Liver (tissue), 2 donors: ENCODE results near the gene DPM2.

ENCODE experiments used
- CTCF ChIP-seq: fragments of 150-350 bp; IDR thresholded peaks from 2 replicates; pipeline ENCODE4 v1.5.1; 2017; ENCODE audit warnings: improper control_type of control experiment, low read depth, low read length; ENCODE audit not compliant: missing input control
- MAX ChIP-seq: IDR thresholded peaks from 2 replicates; pipeline ENCODE4 v1.6.1; 2016; ENCODE audit warnings: antibody characterized with exemption
- YY1 ChIP-seq: IDR thresholded peaks from 2 replicates; pipeline ENCODE4 v1.6.1; 2016; ENCODE audit warnings: antibody characterized with exemption, mild to moderate bottlenecking
- ZBTB33 ChIP-seq: IDR thresholded peaks from 2 replicates; pipeline ENCODE4 v1.6.1; 2016; ENCODE audit warnings: antibody characterized with exemption
- donor health status: healthy.

GRCh38 chr9:127896395-127897192 lies 41.1 kb downstream of the DPM2 start:
- no peak for TF ChIP-seq CTCF
- TF ChIP-seq ZBTB33, result no peak
- no peak for TF ChIP-seq MAX
- TF ChIP-seq YY1, result no peak
